Thoracic aorta (tissue), 2 donors: Measurements from ENCODE around the gene USP32. TPM values are rescaled to one million over a fixed set of nuclear protein-coding genes. Genes with fewer than 3 reads are reported as not detected.
A peak's percentile ranks its signal among the peaks of the same experiment; 100 is the strongest.

Source experiments
- ATAC-seq: fragments of 150-250 bp; one replicate; pipeline ENCODE4 v1.8.0; 2017; ENCODE audit warnings: low read depth; ENCODE audit not compliant: insufficient number of reproducible peaks, low FRiP score
- DNase-seq: peaks from one replicate; pipeline ENCODE4 v3.0.0-alpha.2; 2020; ENCODE audit warnings: low spot score
- H3K27ac ChIP-seq, 2 donors: fragments of 200-600 bp; sonication (generic); 1 replicate in 1 of 2; 2 replicates in 1 of 2; pipeline ENCODE4 v1.5.1; 2016; ENCODE audit warnings: mild to moderate bottlenecking in 2 of 2, moderate library complexity in 2 of 2
- H3K27me3 ChIP-seq: fragments of 200-600 bp; sonication (generic); replicated peaks from 2 replicates; pipeline ENCODE4 v1.6.0; 2016; ENCODE audit warnings: mild to moderate bottlenecking; ENCODE audit not compliant: insufficient read depth
- H3K36me3 ChIP-seq: fragments of 200-600 bp; sonication (generic); one replicate; pipeline ENCODE4 v1.5.1; 2016
- H3K4me1 ChIP-seq, 2 donors: fragments of 200-600 bp; sonication (generic); 1 replicate in 1 of 2; 2 replicates in 1 of 2; pipeline versions ENCODE4 v1.5.1 to v1.6.0; 2016; ENCODE audit warnings: low read depth in 2 of 2, mild to moderate bottlenecking in 1 of 2; ENCODE audit not compliant: control insufficient read depth in 1 of 2
- H3K4me3 ChIP-seq: fragments of 200-600 bp; sonication (generic); 2 replicates; pipeline ENCODE4 v1.5.1; 2016; ENCODE audit warnings: mild to moderate bottlenecking
- H3K9me3 ChIP-seq: fragments of 200-600 bp; sonication (generic); 2 replicates; pipeline ENCODE4 v1.5.1; 2016
- total RNA-seq, 2 donors: library from RNA; depleted of rRNA; stranded (reverse); fragments of >200 nt; gene quantifications; one replicate each; pipeline versions ENCODE4 v1.1.0 to v1.2.3, GENCODE V29; 2016
- TF ChIP-seq, protein P1 (sequence below): fragments of 200-600 bp; sonication (generic); IDR thresholded peaks from one replicate; pipeline ENCODE4 v1.5.1; 2019; ENCODE audit warnings: antibody characterized with exemption

USP32 gene
- total RNA-seq, 2 donors from 2014 or later: 24.8 to 58.4 TPM

- DNase-seq: no peak
- Histone ChIP-seq H3K4me1 (peaks cover 3 to 6% of the 10 kb centered on the region in 2 donors), H3K27me3 (no peaks in the 10 kb centered on the region), H3K27ac (no peak overlapping the region), H3K4me3 (no peak overlapping the region), H3K9me3 (no peaks in the 10 kb centered on the region), H3K36me3 (no peaks in the 10 kb centered on the region)
- TF ChIP-seq, protein P1, sequence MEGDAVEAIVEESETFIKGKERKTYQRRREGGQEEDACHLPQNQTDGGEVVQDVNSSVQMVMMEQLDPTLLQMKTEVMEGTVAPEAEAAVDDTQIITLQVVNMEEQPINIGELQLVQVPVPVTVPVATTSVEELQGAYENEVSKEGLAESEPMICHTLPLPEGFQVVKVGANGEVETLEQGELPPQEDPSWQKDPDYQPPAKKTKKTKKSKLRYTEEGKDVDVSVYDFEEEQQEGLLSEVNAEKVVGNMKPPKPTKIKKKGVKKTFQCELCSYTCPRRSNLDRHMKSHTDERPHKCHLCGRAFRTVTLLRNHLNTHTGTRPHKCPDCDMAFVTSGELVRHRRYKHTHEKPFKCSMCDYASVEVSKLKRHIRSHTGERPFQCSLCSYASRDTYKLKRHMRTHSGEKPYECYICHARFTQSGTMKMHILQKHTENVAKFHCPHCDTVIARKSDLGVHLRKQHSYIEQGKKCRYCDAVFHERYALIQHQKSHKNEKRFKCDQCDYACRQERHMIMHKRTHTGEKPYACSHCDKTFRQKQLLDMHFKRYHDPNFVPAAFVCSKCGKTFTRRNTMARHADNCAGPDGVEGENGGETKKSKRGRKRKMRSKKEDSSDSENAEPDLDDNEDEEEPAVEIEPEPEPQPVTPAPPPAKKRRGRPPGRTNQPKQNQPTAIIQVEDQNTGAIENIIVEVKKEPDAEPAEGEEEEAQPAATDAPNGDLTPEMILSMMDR: no peak
- no peak for ATAC-seq
These were observed 3.7 kb upstream of the USP32 start for GRCh38 chr17:60395508-60396065.

- TF ChIP-seq, protein P1: no peak
- DNase-seq: no peak
These were observed 2.1 kb upstream of the USP32 start for GRCh38 chr17:60393840-60394723.

DNA sequence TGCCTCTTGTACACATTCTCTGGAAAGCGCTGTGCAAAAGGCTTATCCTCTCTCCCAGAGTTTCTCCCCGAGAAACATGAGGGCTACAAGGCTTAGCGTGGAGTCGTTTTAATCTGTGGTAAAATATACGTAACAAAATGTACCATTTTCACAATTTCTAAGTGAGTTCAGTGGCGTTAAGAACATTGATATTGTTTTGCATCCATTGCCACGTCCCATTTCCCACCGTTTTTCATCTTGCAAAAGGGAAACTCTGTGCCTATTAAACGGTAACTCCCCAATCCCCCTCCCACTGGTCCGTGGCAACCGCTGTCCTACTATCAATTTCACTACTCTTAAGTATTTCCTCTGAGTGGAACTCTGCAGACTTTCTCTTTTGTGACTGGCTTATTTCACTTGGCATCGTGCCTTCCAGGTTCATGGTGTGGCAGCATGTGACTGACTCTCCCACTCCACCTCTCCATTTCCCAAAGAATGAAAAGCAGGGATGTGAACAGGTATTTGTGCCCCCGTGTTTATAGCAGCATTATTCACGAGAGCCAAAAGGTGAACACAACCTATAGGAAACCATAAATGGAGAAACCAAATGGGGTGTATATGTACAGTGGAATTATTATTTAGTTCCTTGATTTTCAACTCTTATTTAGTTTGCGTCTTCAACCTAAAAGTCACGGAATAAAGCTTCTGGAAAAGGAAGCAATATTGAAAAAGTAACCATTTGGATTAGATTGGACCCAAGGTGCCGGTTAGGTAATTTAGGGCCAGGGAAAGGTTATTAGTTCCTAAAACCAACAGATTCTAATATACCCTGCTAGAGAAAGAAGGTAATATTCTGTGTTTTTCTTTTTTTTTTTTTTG, 1.1 kb upstream of the USP32 start:
- H3K36me3 ChIP-seq: no peaks in the 10 kb centered on the region
- ATAC-seq: no peak
- H3K9me3 ChIP-seq: no peaks in the 10 kb centered on the region
- DNase-seq: no peak
- TF ChIP-seq, protein P1: no peak
- H3K27ac ChIP-seq: peak overlapping the region; percentile 89 to 93
- H3K27me3 ChIP-seq: no peaks in the 10 kb centered on the region
- peaks cover 15 to 26% of the 10 kb centered on the region in 2 donors for H3K4me1 ChIP-seq
- peak overlapping the region; percentile 88 for H3K4me3 ChIP-seq

More at GRCh38 chr17:60393840-60394723, 2.1 kb upstream of the USP32 start:
- no peak overlapping the region for H3K4me3 ChIP-seq
- H3K27me3 ChIP-seq: no peaks in the 10 kb centered on the region
- no peaks in the 10 kb centered on the region for H3K36me3 ChIP-seq
- no peaks in the 10 kb centered on the region for H3K9me3 ChIP-seq
- no peak for ATAC-seq
- H3K4me1 ChIP-seq: peaks cover 12 to 21% of the 10 kb centered on the region in 2 donors
- no peak overlapping the region for H3K27ac ChIP-seq

DNA sequence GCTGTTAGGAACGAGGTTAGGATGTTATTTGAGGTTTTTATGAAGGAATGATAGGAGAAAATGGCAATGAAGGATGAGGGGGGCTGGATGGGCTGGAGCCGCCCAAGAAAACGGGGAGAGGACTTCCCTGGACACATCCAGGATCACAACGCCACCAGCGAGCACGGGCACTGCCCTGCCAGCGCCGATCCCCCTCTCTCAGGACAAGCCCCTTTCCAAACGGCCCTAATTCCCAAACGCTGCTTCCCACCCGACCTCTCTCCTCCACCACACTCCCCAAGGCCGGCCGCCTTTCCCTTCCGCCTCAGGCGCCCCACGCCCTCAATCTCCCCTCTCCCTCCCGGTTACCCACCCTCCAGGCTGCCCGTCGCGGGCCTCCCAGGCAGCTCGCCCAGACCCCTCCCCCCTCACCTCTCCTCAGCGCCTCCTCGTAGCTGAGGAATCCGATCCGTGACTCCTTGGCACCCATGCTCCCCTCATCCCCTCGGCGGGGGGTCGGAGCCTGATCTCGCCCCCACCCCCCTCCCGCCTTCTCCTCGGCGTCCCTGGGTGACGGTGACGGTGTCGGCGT, 377 bp downstream of the USP32 start:
- H3K4me1 ChIP-seq: peaks cover 15 to 26% of the 10 kb centered on the region in 2 donors
- peak; percentile 30 for ATAC-seq

More for the DNA sequence above, 377 bp downstream of the USP32 start:
- Histone ChIP-seq H3K27ac (peak overlapping the region; percentile 89 to 93), H3K27me3 (no peaks in the 10 kb centered on the region), H3K9me3 (no peaks in the 10 kb centered on the region), H3K36me3 (no peaks in the 10 kb centered on the region), H3K4me3 (peak overlapping the region; percentile 88)
- DNase-seq: no peak
- TF ChIP-seq, protein P1: no peak
